ENCODE measurements around the gene POFUT1. TPM values are rescaled to one million over a fixed set of nuclear protein-coding genes. Genes with fewer than 3 reads are reported as not detected.

POFUT1 gene
- polyA plus RNA-seq, 6 donors from 2014 or later: 7.2 to 16.9 (median 14.7) TPM

DNA sequence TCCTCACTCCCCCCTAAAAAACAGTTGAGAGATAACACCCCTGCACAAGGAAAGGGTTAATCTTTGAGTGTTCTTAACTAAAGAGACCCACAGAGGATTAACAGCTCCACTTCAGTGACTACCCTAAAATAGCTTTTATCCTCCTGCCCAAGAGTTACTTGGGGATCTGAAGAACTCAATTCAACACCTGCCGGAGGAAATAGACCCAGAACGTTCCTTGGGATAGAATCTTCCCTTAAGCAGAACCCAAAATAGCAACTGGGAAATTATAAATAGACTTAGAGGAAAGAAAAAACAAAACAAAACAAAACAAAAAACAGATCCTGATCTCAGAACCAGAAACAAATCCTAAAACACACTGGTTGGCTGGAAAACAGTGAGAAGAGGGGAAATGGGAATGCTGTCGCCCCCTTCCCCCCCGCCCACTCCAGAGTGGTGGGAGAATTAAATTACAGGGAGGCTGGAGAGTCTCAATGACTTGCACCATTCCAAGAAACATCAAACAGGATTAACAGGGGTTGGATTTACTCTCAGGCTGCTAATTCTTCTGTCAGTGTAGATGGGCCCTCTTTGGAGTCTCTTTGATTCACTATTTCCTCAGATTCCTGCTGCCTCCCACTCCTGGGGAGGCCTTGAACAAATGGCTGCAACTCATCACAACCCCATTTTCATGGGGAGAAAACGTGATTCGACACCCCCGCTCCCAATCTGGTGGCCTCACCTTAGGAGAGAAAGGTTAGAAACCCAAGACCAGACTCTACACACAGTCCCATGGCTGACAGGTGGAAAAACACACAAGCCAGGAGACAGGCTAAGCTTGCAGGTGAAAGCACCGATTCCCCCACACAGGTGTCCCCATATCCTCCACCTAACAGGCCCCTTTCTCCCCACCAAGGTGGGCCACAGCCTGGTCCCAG lies 1.6 kb upstream of the POFUT1 start:
- Mint-ChIP-seq H3K27ac (peak overlapping the region; percentile 92 to 98 (median 95)), H3K27me3 (no peaks in the 10 kb centered on the region)
- no peak for ATAC-seq (ENCODE audit: low read depth in 2 of 2)

DNA sequence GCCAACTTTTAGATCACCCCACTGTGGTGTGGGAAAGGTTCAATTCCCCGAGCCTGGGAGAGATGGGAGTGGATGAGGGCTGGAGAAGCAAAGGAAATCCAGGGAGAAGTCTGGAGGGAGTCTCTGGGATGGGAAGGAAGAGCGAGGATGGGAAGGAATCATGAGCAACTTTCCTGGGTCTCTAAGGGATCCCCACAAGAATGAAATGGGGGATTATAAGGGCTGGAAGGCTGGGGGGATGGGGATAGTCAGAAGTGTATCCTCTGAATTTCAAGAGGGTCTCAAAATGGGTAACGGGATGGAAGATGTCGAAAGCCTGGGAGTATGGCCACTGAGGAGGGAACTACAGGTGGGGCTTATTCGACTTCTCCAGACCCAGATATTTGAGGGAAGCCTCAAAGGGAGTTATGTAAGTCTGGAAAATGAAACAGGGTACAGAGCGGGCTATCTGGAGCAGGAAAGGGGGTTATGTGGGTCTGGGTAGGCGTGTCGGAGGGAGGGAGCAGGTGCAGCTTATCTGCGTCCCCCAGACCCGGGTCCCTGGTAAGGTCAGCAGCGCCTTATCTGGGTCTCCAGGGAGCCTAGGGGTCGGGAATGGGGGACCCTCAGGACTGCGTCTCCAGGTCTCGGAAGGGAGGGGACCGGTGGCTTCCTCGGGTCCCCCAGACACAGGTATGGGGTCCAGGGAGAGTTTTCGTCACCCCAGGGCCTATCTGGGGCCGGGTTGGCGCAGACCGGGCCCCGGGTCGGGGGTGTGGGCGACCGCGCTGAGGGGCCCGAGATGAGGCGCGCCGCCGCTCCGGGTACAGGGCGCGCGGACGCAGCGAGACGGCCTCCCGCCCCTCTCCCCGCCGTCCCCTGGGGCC lies 687 bp upstream of the POFUT1 start:
- H3K9me3 Mint-ChIP-seq: no peaks in the 10 kb centered on the region
- DNase-seq (no peak), ATAC-seq (ENCODE audit: low read depth in 2 of 2) (peak; percentile 2 to 31)
- peaks cover 70 to 81% (median 81%) of the 10 kb centered on the region in 3 donors for H3K4me1 Mint-ChIP-seq
- no peaks in the 10 kb centered on the region for H3K27me3 Mint-ChIP-seq
- peak overlapping the region; percentile 87 to 98 (median 96) for H3K4me3 Mint-ChIP-seq
- H3K36me3 Mint-ChIP-seq: peaks cover 0 to 7% of the 10 kb centered on the region in 2 donors
- peak overlapping the region; percentile 92 to 98 (median 95) for H3K27ac Mint-ChIP-seq

More for the DNA sequence above, 1.6 kb upstream of the POFUT1 start:
- Mint-ChIP-seq H3K9me3 (no peaks in the 10 kb centered on the region), H3K36me3 (peaks cover 0 to under 1% of the 10 kb centered on the region in 2 donors), H3K4me1 (peaks cover 65 to 78% (median 76%) of the 10 kb centered on the region in 3 donors), H3K4me3 (peak overlapping the region; percentile 87 to 98 (median 96))
- no peak for DNase-seq

DNA sequence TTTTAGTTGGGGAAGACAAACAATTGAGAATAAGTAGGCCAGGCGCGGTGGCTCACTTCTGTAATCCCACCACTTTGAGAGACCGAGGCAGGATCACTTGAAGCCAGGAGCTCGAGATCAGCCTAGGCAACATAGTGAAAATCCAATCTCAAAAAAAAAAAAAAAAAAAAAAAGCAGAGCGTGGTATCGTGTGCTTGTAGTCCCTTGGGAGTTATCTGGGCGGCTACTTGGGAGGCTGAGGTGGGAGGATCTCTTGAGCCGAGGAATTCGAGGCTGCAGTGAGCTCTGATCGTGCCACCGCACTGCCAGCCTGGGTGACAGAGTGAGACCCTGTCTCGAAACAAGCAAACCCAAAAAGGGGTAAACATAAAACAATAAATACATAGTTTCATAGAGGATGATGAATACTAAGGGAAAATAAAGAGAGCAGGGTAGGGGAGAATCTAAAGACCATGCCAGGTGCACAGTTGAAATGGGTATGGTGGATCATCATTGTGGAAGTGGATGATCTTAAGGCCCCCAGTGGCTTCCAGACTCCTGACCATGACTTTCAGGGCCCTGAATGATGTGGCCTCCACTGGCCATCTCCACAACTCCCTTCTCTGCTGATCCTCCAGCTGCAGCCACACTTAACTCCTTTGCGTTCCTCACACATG lies 947 bp downstream of the POFUT1 start:
- Mint-ChIP-seq H3K4me1 (peaks cover 60 to 73% (median 66%) of the 10 kb centered on the region in 3 donors), H3K9me3 (no peaks in the 10 kb centered on the region), H3K27me3 (no peaks in the 10 kb centered on the region), H3K36me3 (peaks cover 0 to 10% of the 10 kb centered on the region in 2 donors), H3K27ac (peak overlapping the region; percentile 30 to 94 (median 85)), H3K4me3 (peak overlapping the region; percentile 86 to 95 (median 92))
- DNase-seq (no peak), ATAC-seq (ENCODE audit: low read depth in 2 of 2) (no peak)

DNA sequence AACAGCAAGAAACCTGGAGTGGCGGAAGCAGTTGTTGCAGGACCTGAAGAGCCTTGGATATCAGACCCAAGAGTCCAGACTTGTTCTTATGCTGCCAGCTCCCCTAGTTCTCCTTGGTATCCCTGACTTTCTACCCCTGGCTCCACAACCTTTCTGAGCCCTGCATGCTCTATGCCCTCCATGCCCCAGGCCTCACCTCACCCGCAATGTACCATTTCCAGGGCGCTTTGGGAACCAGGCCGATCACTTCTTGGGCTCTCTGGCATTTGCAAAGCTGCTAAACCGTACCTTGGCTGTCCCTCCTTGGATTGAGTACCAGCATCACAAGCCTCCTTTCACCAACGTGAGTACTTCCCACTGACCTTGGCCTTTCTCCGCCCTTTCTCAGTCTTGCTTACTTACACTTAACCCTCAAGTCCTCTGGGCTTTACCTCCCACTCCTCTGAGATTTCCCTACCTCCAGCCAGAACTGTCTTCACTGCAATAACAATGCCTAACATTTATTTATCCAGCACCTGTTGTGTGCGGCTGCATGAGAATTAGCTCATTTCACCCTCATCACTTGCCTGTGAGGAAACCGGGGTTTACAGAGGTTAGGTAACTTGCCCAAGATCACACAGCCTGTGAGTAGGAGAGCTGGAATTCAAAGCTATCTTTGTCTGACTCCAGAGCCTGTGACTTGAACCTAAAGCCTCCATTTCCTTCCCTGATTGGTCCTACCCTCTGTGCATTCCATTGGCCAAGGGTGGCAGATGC lies 2.3 kb downstream of the POFUT1 start:
- no peaks in the 10 kb centered on the region for H3K9me3 Mint-ChIP-seq
- ATAC-seq (ENCODE audit: low read depth in 2 of 2) (no peak), DNase-seq (no peak)
- H3K4me1 Mint-ChIP-seq: peaks cover 49 to 59% (median 53%) of the 10 kb centered on the region in 3 donors
- peak overlapping the region in 7 of 8 donors; percentile 7 to 91 (median 76) for H3K4me3 Mint-ChIP-seq
- H3K27ac Mint-ChIP-seq: peak overlapping the region in 2 of 6 donors; percentile 85 to 94
- H3K36me3 Mint-ChIP-seq: peaks cover 0 to 10% of the 10 kb centered on the region in 2 donors
- H3K27me3 Mint-ChIP-seq: no peaks in the 10 kb centered on the region

DNA sequence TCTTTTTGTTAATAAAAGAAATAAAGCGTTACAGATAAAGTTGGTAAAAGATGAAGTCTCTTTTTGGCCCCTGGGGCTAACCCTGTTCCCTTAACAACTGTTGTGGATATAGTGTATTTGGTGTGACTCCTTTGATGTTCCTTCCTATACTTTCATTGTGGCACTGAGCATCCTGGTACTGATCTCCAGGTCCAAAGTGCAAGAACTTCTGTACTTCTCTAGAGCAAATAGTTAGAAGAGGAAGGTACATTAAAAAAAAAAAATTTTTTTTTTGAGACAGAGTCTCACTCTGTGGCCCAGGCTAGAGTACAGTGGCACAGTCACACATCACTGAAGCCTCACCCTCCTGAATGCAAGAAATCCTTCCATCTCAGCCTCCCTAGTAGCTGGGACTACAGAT lies 6.2 kb downstream of the POFUT1 start:
- ATAC-seq (ENCODE audit: low read depth in 2 of 2) (no peak), DNase-seq (no peak)
- H3K4me3 Mint-ChIP-seq: peak overlapping the region in 1 of 8 donors; percentile 20
- H3K9me3 Mint-ChIP-seq: no peaks in the 10 kb centered on the region
- no peaks in the 10 kb centered on the region for H3K27me3 Mint-ChIP-seq
- peaks cover 23 to 28% (median 26%) of the 10 kb centered on the region in 3 donors for H3K4me1 Mint-ChIP-seq
- H3K27ac Mint-ChIP-seq: no peak overlapping the region
- H3K36me3 Mint-ChIP-seq: peaks cover 6 to 24% of the 10 kb centered on the region in 2 donors

DNA sequence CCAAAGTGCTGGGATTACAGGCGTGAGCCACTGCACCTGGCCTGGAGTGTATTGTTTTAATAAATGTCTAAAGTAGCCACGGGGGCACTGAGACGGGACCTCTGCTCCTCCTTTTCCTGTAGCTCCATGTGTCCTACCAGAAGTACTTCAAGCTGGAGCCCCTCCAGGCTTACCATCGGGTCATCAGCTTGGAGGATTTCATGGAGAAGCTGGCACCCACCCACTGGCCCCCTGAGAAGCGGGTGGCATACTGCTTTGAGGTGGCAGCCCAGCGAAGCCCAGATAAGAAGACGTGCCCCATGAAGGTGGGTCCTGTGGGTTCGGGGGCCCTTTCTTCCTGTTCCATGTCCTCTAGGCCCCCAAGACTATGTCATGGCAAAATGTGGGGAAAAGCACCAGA lies 7.5 kb downstream of the POFUT1 start:
- DNase-seq (no peak), ATAC-seq (ENCODE audit: low read depth in 2 of 2) (no peak)
- Mint-ChIP-seq H3K27me3 (no peaks in the 10 kb centered on the region), H3K36me3 (peaks cover 11 to 31% of the 10 kb centered on the region in 2 donors), H3K27ac (no peak overlapping the region), H3K4me1 (peaks cover 10 to 18% (median 16%) of the 10 kb centered on the region in 3 donors), H3K4me3 (peak overlapping the region in 1 of 8 donors; percentile 33), H3K9me3 (no peaks in the 10 kb centered on the region)

DNA sequence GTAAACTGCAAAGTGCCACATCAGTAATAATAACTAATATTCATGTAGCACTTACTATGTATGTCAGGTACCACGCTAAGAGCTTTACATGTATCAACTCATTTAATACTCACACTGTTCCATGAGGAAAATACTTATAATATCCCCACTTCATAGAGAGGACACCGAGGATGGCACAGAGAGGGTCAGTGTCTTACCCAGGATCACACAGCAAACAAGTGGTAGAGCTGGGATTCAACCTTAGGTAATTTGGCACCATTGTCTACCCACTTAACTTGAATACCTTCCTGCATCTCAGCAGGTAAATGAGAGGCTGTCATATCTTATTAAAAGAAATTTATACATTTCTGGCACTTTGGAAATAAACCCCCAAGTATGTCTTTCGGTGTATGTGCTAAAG lies 8.0 kb downstream of the POFUT1 start:
- no peaks in the 10 kb centered on the region for H3K9me3 Mint-ChIP-seq
- H3K4me1 Mint-ChIP-seq: peaks cover 8 to 12% (median 10%) of the 10 kb centered on the region in 3 donors
- DNase-seq (no peak), ATAC-seq (ENCODE audit: low read depth in 2 of 2) (no peak)
- H3K4me3 Mint-ChIP-seq: no peak overlapping the region
- H3K36me3 Mint-ChIP-seq: peaks cover 12 to 31% of the 10 kb centered on the region in 2 donors
- no peak overlapping the region for H3K27ac Mint-ChIP-seq
- H3K27me3 Mint-ChIP-seq: no peaks in the 10 kb centered on the region

DNA sequence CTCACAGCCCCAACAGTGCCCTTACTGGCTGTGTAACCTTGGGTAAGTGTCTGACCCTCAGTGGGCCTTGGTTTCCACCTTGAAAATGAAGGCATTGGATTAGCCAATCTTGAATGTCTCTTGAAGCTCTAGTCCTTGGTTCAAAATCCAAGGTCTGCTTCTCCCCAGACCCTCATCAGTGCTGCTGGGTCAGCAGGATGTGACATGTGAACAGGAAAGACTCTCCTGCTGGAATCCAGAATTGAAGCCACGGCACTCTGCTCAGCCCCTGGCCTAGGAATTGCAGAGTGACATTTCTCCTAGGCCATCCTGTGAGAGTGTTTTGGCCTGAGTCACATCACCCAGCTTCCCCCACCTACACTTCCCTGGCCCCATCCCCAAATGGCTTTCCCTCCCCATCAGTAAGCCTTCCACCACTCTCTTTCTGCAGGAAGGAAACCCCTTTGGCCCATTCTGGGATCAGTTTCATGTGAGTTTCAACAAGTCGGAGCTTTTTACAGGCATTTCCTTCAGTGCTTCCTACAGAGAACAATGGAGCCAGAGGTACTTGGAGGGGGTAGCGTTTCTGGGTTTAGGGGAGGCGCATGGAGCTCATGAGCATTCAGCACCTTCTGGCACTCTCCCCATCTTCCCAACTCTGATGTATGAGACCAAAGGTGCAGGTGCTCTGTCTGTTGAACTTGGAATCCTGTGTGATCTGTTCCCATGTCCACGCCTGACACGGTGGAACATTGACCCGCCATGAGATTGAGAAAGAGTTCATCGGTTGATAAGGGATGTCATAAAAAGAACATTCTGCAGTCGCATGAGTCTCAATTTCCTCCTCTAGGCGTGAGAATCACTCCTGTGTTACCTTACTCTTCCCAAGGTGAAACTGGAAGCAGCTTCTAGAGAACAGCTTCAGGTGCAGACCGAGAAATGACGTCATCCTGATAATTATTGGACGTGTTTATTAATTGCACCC lies 8.8 kb downstream of the POFUT1 start:
- no peak overlapping the region for H3K27ac Mint-ChIP-seq
- no peaks in the 10 kb centered on the region for H3K9me3 Mint-ChIP-seq
- H3K27me3 Mint-ChIP-seq: no peaks in the 10 kb centered on the region

DNA sequence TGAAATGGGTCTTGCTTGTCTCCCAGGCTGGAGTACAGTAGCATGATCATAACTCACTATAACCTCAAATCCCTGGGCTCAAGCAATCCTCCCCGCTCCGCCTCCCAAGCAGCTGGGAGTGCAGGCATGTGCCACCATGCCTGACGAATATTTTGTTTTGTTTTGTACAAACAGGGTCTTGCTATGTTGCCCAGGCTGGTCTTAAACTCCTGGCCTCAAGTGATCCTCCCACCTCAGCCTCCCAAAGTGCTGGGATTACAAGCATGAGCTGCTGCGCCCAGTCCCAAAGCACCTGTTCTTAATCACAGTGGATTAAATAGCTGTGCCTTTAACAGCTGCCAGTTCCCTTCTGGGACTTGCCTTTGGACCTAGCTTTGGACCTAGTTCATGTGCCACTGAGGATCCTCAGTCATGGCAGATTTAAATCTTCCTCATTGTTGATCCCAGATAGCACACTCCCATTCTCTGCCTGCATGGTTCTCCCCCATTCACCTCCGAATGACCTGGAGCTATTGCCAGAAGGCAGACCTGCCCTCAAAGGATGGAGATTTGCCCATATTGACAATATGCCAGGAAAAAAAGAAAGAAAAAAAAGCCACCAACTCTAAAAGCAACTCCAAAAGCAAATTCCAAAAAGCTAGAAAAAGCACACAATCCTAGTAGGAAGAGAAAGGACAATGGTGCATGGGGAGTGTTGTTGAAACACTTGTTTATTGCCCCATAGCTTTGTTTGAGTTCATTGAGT lies 10.6 kb downstream of the POFUT1 start:
- Mint-ChIP-seq H3K27me3 (no peaks in the 10 kb centered on the region), H3K9me3 (no peaks in the 10 kb centered on the region), H3K27ac (peak overlapping the region in 1 of 6 donors; percentile 9), H3K4me1 (peaks cover 0 to 5% (median 0%) of the 10 kb centered on the region in 3 donors), H3K4me3 (no peak overlapping the region), H3K36me3 (peaks cover 18 to 20% of the 10 kb centered on the region in 2 donors)
- DNase-seq: no peak
- ATAC-seq (ENCODE audit: low read depth in 2 of 2): no peak

More for the DNA sequence above, 8.8 kb downstream of the POFUT1 start:
- DNase-seq (no peak), ATAC-seq (ENCODE audit: low read depth in 2 of 2) (no peak)
- Mint-ChIP-seq H3K36me3 (peaks cover 18 to 29% of the 10 kb centered on the region in 2 donors), H3K4me1 (peaks cover 4 to 10% (median 6%) of the 10 kb centered on the region in 3 donors), H3K4me3 (no peak overlapping the region)

DNA sequence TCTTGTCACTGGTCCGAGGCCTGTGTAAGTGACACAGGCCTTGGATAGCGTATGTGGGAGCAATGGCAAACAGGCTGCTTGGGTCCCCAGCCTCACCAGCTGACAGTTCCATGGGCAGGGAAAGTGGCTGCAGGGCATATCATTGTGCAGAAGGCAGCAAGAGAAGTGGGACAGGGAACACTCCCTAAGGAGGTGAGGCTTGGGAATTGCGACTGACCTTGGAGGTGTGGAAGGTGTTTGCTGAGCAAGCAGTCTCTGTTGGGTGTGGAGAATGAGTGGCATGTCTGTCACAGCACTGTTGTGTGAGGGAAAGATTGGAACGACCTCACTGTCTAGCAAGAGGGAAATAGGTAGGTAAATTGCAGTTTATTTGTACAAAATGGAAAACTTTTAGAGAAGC lies 16.8 kb downstream of the POFUT1 start:
- Mint-ChIP-seq H3K4me1 (no peaks in the 10 kb centered on the region), H3K27me3 (no peaks in the 10 kb centered on the region), H3K36me3 (peaks cover under 1 to 21% of the 10 kb centered on the region in 2 donors), H3K4me3 (peak overlapping the region in 2 of 8 donors; percentile 25 to 26), H3K9me3 (no peaks in the 10 kb centered on the region), H3K27ac (peak overlapping the region in 1 of 6 donors; percentile 23)
- DNase-seq: no peak
- ATAC-seq (ENCODE audit: low read depth in 2 of 2): no peak

DNA sequence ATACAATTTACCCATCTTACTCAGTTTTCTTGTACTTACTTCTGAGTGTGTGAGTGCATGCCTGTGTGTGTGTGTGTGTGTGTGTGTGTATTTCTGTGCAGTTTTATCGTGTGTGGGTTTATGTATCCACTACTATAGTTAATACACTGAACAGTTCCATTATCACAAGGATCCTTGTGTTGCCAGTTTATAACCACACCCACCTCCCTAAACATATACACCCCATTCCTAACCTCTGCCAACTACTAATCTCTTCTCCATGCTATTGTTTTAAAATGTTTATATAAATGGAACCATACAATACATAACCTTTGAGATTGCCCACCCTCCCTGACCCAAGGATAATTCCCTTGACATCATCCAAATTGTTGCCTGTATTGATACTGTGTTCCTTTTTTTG lies 18.7 kb downstream of the POFUT1 start:
- H3K36me3 Mint-ChIP-seq: peaks cover 9 to 17% of the 10 kb centered on the region in 2 donors

More for the DNA sequence above, 18.7 kb downstream of the POFUT1 start:
- ATAC-seq (ENCODE audit: low read depth in 2 of 2) (no peak), DNase-seq (no peak)
- Mint-ChIP-seq H3K4me3 (no peak overlapping the region), H3K27ac (peak overlapping the region in 1 of 6 donors; percentile 79), H3K4me1 (peaks cover 3 to 9% (median 4%) of the 10 kb centered on the region in 3 donors), H3K27me3 (no peaks in the 10 kb centered on the region), H3K9me3 (no peaks in the 10 kb centered on the region)
